HG02588 (cell line): ENCODE measurements around the gene RMI2.

Source experiments
- ATAC-seq: cut with Tn5 transposase; IDR thresholded peaks from one replicate; pipeline ENCODE4 v1.9.1; 2021; ENCODE audit warnings: mild to moderate bottlenecking, moderate library complexity; ENCODE audit not compliant: unreplicated experiment

RMI2 gene

GRCh38 chr16:11379420-11379819, 34.2 kb downstream of the RMI2 start:
- peak; percentile 64 for ATAC-seq

GRCh38 chr16:11380836-11381235, 35.6 kb downstream of the RMI2 start:
- ATAC-seq = no peak

GRCh38 chr16:11383481-11384183, 38.4 kb downstream of the RMI2 start:
- no peak for ATAC-seq

GRCh38 chr16:11384184-11384955, 39.1 kb downstream of the RMI2 start:
- ATAC-seq = no peak

GRCh38 chr16:11384956-11385586, 39.8 kb downstream of the RMI2 start:
- ATAC-seq = no peak

GRCh38 chr16:11386054-11386680, 40.9 kb downstream of the RMI2 start:
- ATAC-seq = no peak

GRCh38 chr16:11386791-11387546, 41.7 kb downstream of the RMI2 start:
- ATAC-seq = no peak

GRCh38 chr16:11389083-11389482, 43.8 kb downstream of the RMI2 start:
- ATAC-seq = no peak

GRCh38 chr16:11389631-11390565, 44.6 kb downstream of the RMI2 start:
- no peak for ATAC-seq

GRCh38 chr16:11390573-11391495, 45.6 kb downstream of the RMI2 start:
- ATAC-seq = no peak

GRCh38 chr16:11391576-11391975, 46.3 kb downstream of the RMI2 start:
- no peak for ATAC-seq

- ATAC-seq = no peak
Measured at GRCh38 chr16:11392041-11392581, 46.9 kb downstream of the RMI2 start.

GRCh38 chr16:11393366-11393765, 48.1 kb downstream of the RMI2 start:
- ATAC-seq = no peak

GRCh38 chr16:11393861-11394592, 48.8 kb downstream of the RMI2 start:
- no peak for ATAC-seq

- no peak for ATAC-seq
Measured at GRCh38 chr16:11394593-11394960, 49.3 kb downstream of the RMI2 start.

- no peak for ATAC-seq
Measured at GRCh38 chr16:11395008-11395948, 50.0 kb downstream of the RMI2 start.

GRCh38 chr16:11395949-11396240, 50.6 kb downstream of the RMI2 start:
- no peak for ATAC-seq
